GM12878 (cell line): ENCODE data around the gene TMX4. TPM values are rescaled to one million over a fixed set of nuclear protein-coding genes. Genes with fewer than 3 reads are reported as not detected.

Source experiments
- RELB ChIP-seq: fragments of 450-650 bp; IDR thresholded peaks from 2 replicates; pipeline ENCODE4 v1.6.1; 2017; ENCODE audit warnings: low read depth, mild to moderate bottlenecking, moderate library complexity
- SUPT20H ChIP-seq: IDR thresholded peaks from 2 replicates; pipeline ENCODE4 v1.6.1; 2011; ENCODE audit warnings: low read depth, mild to moderate bottlenecking, low read length, moderate library complexity, borderline replicate concordance; ENCODE audit not compliant: control insufficient read depth
- ZBTB40 ChIP-seq: fragments of 450-650 bp; IDR thresholded peaks from 2 replicates; pipeline ENCODE4 v1.6.1; 2016; ENCODE audit warnings: mild to moderate bottlenecking, moderate library complexity, borderline replicate concordance
- polyA plus RNA-seq, 11 experiments: library from polyadenylated mRNA; depleted of rRNA in 4 of 11; unstranded in 6 of 11; stranded (reverse) in 5 of 11; fragments of >200 nt; fragmentation: Nextera tagmentation in 4 of 11; fragmentation: Illumina TruSeq in 1 of 11; extraction: Ambion mirVana in 4 of 11; extraction: Trizol in 1 of 11; gene quantifications; 1 replicate in 1 of 11; 2 replicates in 10 of 11; pipeline versions ENCODE4 v1.2.1 to v1.2.3, GENCODE V29; 2011 to 2016; ENCODE audit warnings: inconsistent platforms in 2 of 11, missing spikeins in 2 of 11, low read depth in 1 of 11
- total RNA-seq, 4 experiments: library from RNA; depleted of rRNA in 3 of 4; stranded (reverse); fragments of >200 nt in 3 of 4; fragmentation: Illumina TruSeq in 1 of 4; extraction: Trizol in 1 of 4; gene quantifications; 2 replicates each; pipeline versions ENCODE4 v1.2.1 to v1.2.3, GENCODE V29; 2013 to 2021
- TF ChIP-seq, protein P1 (sequence below): IDR thresholded peaks from 2 replicates; pipeline ENCODE4 v1.6.1; 2011; ENCODE audit warnings: mild to moderate bottlenecking, low read depth, low read length, moderate library complexity; ENCODE audit not compliant: insufficient replicate concordance

The TMX4 gene
- total and polyA plus RNA-seq, 10 of the 15 experiments (the other 5 are each of a cell fraction or from before 2014, with no cell fraction given) = 3.9 to 19.9 (median 11.1) TPM

GRCh38 chr20:8066662-8067061, 47.1 kb upstream of the TMX4 start (continued):
- TF ChIP-seq, protein P1, sequence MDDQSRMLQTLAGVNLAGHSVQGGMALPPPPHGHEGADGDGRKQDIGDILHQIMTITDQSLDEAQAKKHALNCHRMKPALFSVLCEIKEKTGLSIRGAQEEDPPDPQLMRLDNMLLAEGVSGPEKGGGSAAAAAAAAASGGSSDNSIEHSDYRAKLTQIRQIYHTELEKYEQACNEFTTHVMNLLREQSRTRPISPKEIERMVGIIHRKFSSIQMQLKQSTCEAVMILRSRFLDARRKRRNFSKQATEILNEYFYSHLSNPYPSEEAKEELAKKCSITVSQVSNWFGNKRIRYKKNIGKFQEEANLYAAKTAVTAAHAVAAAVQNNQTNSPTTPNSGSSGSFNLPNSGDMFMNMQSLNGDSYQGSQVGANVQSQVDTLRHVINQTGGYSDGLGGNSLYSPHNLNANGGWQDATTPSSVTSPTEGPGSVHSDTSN = no peak
- no peak for TF ChIP-seq RELB
- TF ChIP-seq SUPT20H = no peak
- no peak for TF ChIP-seq ZBTB40
